ENCODE results near the gene DCUN1D5. TPM values are rescaled to one million over a fixed set of nuclear protein-coding genes. Genes with fewer than 3 reads are reported as not detected.

Gene DCUN1D5
- total RNA-seq, 1 experiment from 2014 or later = 68.3 TPM

GRCh38 chr11:103085758-103086365 is 6.1 kb downstream of the DCUN1D5 start:
- DNase-seq (ENCODE audit: low read depth, low spot score) (no peak), ATAC-seq (no peak)
- Histone ChIP-seq H3K27ac (ENCODE audit: low read length) (no peak overlapping the region), H3K4me3 (ENCODE audit: low read depth in 2 of 2, low read length in 2 of 2) (no peak overlapping the region), H3K36me3 (ENCODE audit: control insufficient read depth, insufficient read depth, low read length) (peaks cover 55% of the 10 kb centered on the region), H3K27me3 (ENCODE audit: control insufficient read depth, insufficient read depth, low read length) (no peaks in the 10 kb centered on the region), H3K4me1 (ENCODE audit: control insufficient read depth, insufficient read depth, low read length) (peaks cover 12% of the 10 kb centered on the region), H3K9me3 (ENCODE audit: control insufficient read depth, insufficient read depth, low read depth, low read length) (no peaks in the 10 kb centered on the region)
- intact Hi-C loops (cut with micrococcal nuclease; ENCODE audit: unreplicated experiment) (no loop called here), in situ Hi-C loops (cut with HindIII; ENCODE audit: low pct_unique_long_range_greater_than_20kb, low sequenced_read_pairs) (no loop called here)
- no peak for TF ChIP-seq POLR2AphosphoS5 (IDR thresholded peaks at IDR 0.05; ENCODE audit: low read depth, low read length)
- TF ChIP-seq CTCF (IDR thresholded peaks at IDR 0.05) = no peak
- TF ChIP-seq TCF7L2 (IDR thresholded peaks at IDR 0.05; ENCODE audit: low read depth, low read length) = no peak
- TF ChIP-seq REST (IDR thresholded peaks at IDR 0.05; ENCODE audit: insufficient read depth in 1 of 2, low read depth in 2 of 2, low read length in 1 of 2) = no peak
- TF ChIP-seq SIN3A (IDR thresholded peaks at IDR 0.05; ENCODE audit: borderline replicate concordance, insufficient read depth, low read depth, low read length) = no peak
- ChIA-PET CTCF (interaction anchor here (0.7 kb wide), 1 partner anchor 254 kb away, joined by 6 read pairs; no protein-coding TSS in a partner anchor), POLR2A (no interaction called here)
- BruUV-seq (replicated peaks) = no TSS peak

GRCh38 chr11:103079833-103080232 is 12.1 kb downstream of the DCUN1D5 start:
- ChIA-PET POLR2A (no interaction called here), CTCF (no interaction called here)
- ATAC-seq = no peak

More at GRCh38 chr11:103079833-103080232, 12.1 kb downstream of the DCUN1D5 start:
- Histone ChIP-seq H3K4me3 (ENCODE audit: low read depth in 2 of 2, low read length in 2 of 2) (no peak overlapping the region), H3K27ac (ENCODE audit: low read length) (no peak overlapping the region), H3K27me3 (ENCODE audit: control insufficient read depth, insufficient read depth, low read length) (no peaks in the 10 kb centered on the region), H3K9me3 (ENCODE audit: control insufficient read depth, insufficient read depth, low read depth, low read length) (no peaks in the 10 kb centered on the region), H3K4me1 (ENCODE audit: control insufficient read depth, insufficient read depth, low read length) (no peaks in the 10 kb centered on the region), H3K36me3 (ENCODE audit: control insufficient read depth, insufficient read depth, low read length) (peaks cover 45% of the 10 kb centered on the region)
- in situ Hi-C loops (cut with HindIII; ENCODE audit: low pct_unique_long_range_greater_than_20kb, low sequenced_read_pairs) (no loop called here), intact Hi-C loops (cut with micrococcal nuclease; ENCODE audit: unreplicated experiment) (no loop called here)
- DNase-seq (ENCODE audit: low read depth, low spot score) = no peak
- BruUV-seq (replicated peaks) = no TSS peak
- TF ChIP-seq SIN3A (IDR thresholded peaks at IDR 0.05; ENCODE audit: borderline replicate concordance, insufficient read depth, low read depth, low read length) = no peak
- no peak for TF ChIP-seq TCF7L2 (IDR thresholded peaks at IDR 0.05; ENCODE audit: low read depth, low read length)
- TF ChIP-seq CTCF (IDR thresholded peaks at IDR 0.05) = no peak
- no peak for TF ChIP-seq POLR2AphosphoS5 (IDR thresholded peaks at IDR 0.05; ENCODE audit: low read depth, low read length)
- no peak for TF ChIP-seq REST (IDR thresholded peaks at IDR 0.05; ENCODE audit: insufficient read depth in 1 of 2, low read depth in 2 of 2, low read length in 1 of 2)

All from Panc1 (cell line).